HG03108 (cell line): ENCODE results near the gene MS4A2.
"Not testable (repeated sequence)": the region's sequence is repeated elsewhere in the genome, so short reads cannot be mapped to it uniquely, and the experiment has no call there.

Source experiments
- ATAC-seq: cut with Tn5 transposase; IDR thresholded peaks from one replicate; pipeline ENCODE4 v1.9.1; 2021; ENCODE audit warnings: moderate library complexity; ENCODE audit not compliant: unreplicated experiment

MS4A2 gene

DNA sequence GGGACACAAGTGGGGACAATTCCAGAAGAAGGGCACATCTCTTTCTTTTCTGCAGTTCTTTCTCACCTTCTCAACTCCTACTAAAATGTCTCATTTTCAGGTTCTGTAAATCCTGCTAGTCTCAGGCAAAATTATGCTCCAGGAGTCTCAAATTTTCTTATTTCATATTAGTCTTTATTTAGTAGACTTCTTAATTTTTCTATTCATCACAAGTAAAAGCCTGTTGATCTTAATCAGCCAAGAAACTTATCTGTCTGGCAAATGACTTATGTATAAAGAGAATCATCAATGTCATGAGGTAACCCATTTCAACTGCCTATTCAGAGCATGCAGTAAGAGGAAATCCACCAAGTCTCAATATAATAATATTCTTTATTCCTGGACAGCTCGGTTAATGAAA is at the start of gene MS4A2:
Gene MS4A2 (plus strand): TSS at position 301 of the 400 bp plus-strand sequence. CDS start 102 bp downstream, outside the sequence.
- no peak for ATAC-seq

DNA sequence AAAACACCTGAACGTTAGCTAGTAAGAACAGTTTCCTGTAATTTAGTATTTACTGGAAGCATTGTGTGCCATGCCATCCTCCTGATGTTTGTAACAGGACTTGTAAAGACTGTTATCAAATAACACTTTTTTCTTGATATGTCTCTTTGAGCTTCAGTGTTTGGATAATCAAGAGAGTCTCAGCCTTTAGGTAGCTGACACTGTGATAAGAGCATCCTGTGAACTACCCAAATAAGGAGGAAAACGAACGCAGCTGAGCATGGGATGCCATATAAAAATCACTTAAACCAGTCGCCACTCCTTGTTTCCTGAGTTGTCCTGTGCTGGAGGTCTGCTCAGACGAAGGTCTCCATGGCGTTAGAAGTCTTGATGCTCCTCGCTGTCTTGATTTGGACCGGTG is 48.4 kb upstream of the MS4A2 start, which contains the start of gene OOSP2:
Gene OOSP2 (plus strand): TSS at position 301 of the 400 bp plus-strand sequence. CDS start 51 bp downstream, at position 352.
- ATAC-seq = no peak

DNA sequence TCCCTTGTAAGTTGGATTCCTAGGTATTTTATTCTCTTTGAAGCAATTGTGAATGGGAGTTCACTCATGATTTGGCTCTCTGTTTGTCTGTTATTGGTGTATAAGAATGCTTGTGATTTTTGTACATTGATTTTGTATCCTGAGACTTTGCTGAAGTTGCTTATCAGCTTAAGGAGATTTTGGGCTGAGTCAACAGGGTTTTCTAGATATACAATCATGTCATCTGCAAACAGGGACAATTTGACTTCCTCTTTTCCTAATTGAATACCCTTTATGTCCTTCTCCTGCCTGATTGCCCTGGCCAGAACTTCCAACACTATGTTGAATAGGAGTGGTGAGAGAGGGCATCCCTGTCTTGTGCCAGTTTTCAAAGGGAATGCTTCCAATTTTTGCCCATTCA is 38.0 kb upstream of the MS4A2 start:
- ATAC-seq = not testable (repeated sequence)

DNA sequence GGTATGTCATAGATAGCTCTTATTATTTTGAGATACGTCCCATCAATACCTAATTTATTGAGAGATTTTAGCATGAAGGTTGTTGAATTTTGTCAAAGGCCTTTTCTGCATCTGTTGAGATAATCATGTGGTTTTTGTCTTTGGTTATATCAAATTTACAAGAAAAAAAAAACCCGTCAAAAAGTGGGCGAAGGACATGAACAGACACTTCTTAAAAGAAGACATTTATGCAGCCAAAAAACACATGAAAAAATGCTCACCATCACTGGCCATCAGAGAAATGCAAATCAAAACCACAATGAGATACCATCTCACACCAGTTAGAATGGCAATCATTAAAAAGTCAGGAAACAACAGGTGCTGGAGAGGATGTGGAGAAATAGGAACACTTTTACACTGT is 37.6 kb upstream of the MS4A2 start:
- ATAC-seq = not testable (repeated sequence)

DNA sequence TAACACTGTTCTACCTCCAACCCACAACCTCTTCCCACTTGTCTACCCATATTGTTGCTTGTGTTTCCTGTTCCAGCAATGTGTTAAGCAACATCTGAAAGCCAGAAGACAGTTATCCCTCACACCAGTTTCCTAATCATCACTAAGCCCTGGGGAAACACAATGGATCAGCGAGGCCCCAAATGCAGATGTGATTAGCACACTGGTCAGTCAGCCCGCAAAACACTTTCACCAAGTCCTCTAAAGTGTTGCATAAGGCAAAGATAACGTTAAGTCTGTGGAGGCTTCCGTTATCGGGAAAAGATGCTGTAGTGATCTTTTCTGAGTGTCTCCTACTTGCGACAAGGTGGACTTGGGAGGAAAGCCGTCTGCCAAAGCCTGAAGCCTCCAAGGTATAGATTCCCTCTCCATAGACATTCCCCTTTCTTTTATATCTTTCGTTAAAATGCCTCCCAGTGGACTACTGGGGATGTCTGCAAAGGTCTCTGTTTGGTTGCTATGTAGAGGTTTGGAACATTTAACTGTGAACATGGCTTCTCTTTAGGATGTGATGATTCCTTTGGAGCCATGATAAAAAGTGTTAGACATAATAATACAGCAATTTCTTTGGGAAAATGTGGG is 32.0 kb upstream of the MS4A2 start, which contains the start of gene MS4A3:
Gene MS4A3 (plus strand): TSS at position 317 of the 621 bp plus-strand sequence. CDS start 4,496 bp downstream, outside the sequence.
- no peak for ATAC-seq

DNA sequence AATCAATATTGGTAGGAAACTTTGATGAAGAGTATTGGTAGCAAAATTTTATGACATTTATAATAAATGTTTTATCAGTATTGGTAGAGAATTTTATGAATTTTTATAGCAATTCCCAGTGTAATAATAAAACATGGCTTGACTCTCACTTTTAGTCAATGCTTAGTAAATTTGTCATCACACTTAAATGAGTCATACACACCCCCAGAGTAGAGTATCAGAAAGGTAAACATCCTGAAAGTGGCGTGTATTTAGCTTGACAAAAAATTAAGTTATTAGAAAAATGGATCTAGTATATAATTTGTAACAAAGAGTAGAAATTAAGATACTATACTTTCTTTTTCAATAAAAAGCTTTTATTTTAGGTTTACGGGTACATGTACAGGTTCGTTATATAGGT is 29.4 kb upstream of the MS4A2 start:
- no peak for ATAC-seq

DNA sequence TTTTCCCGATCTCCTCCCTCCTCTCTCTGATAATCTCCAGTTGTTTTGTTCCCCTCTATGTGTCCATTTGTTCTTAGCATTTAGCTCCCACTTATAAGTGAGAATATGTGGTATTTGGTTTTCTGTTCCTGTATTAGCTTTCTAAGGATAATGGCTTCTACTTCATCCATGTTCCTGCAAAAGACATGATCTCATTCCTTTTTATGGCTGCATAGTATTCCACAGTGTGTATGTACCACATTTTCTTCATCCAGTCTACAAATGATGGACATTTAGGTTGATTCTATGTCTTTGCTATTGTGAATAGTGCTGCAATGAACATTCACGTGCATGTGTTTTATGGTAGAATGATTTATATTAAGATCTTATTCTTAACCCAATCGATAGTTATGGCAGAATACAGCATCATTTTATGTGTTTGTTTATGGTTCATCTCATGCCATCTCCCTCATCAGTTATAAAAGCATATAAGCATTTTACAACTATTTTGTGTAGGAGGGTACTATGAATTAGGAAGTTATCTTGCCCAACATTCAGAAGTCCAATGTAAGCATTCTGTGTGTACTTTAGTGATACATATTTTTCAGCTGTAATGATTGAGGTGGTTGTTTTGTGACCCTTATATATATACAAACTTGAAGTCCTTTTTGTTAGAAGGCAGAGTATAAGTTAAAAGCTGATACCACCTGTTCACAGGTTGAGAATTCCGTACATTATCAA is 28.8 kb upstream of the MS4A2 start:
- no peak for ATAC-seq

DNA sequence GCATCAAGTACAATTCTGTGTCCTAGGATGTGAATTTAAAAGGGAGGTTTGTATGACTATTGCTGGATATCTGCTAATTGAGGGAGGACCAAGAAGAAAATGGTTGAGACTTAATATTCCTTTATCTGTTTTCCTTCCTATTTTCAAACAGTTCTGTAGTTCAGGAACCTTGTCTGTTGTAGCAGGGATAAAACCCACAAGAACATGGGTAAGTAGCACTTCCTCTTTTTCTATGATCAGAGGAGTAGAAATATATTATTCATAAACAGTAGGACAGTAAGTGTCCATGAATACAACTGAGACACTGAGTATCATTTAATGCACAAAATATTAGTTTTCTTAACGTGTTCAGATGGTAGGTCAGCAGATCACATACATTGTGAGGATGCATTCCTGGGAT is 24.4 kb upstream of the MS4A2 start:
- ATAC-seq = no peak

DNA sequence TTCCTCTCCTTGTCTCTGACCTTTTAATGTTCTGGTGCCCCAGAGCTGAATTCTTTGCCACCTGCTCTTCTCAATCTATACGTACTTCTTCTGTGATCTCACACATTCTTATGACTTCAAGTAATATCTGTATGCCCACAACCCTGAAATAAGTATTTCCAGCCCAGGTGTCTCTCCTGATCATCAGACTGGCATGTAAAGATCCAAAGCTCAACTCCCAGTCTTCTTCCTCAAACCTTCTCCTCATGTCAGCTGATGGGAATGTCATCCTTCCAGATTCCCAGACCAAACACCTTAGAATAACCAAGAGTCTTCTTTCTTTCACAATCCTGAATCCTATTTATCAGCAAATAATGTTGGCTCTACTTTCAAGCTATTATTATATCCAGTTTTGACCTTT is 22.7 kb upstream of the MS4A2 start:
- ATAC-seq = no peak

DNA sequence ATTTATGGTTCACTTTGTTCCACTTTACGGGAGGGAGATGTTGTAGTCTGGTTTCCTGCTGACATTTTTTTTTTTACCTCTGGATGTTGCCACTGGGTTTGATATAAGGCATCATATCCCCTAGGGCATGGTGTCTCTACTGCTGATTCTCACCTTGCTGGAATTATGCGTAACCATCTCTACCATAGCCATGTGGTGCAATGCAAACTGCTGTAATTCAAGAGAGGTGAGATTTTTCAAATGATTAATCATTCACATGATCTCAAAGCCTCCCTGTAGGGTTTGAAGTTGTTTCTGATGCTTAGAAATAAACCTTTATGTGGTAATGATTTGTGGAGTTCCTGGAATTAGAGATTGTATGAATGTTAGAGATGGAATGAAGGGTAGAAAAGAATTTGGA is 19.0 kb upstream of the MS4A2 start:
- no peak for ATAC-seq

DNA sequence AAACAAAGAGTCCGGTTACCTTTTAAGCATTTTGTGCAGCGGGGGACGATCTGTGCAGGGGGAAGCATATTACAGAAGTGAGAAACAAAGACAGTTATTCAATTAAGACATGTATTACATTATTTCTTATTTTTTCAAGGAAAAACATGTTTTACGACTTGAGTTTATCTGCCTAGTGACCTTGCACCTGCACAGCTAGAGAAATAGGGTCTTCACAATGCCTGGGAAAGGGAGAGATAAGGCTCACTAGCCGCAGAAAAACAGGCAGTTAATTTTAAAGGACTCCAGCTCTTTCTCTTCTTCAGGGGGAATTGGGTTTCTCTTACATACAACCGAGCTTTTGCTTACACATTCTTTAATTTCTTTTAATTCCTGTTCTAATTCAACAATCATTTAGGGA is 16.8 kb upstream of the MS4A2 start:
- not testable (repeated sequence) for ATAC-seq

DNA sequence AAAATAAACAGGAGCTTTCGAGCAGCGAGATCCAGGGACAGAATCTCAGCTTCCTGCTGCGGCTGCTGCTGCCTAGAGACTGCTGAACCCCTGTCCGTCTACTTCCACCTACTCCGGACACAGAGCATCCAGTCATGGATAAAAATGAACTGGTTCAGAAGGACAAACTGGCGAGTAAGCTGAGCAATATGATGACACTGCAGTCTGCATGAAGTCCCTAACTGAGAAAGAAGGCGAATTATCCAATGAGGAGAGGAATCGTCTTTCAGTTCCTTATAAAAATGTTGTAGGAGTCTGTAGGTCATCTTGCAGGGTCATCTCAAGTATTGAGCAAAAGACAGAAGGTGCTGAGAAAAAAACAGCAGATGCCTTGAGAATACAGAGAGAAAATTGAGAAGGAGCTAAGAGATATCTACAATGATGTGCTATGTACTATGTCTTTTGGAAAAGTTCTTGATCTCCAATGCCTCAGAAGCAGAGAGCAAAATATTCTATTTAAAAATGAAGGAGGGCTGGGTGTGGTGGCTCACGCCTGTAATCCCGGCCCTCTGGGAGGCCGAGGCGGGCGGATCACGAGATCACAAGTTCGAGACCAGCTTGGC is 11.1 kb upstream of the MS4A2 start:
- ATAC-seq = no peak

DNA sequence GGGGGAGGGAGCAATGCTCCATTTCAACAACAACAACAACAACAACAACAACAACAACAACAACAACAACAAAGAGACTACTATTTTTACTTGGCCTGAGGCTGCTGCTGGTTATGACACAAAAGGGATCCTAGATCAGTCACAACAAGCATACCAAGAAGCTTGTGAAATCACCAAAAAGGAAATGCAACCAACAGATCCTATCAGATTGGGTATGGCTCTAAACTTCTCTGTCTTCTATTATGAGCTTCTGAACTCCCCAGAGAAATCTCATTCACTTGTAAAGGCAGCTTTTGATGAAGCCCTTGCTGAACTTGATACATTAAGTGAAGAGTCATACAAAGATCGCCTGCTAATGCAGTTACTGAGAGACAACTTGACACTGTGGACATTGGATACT is 10.5 kb upstream of the MS4A2 start:
- ATAC-seq = no peak

DNA sequence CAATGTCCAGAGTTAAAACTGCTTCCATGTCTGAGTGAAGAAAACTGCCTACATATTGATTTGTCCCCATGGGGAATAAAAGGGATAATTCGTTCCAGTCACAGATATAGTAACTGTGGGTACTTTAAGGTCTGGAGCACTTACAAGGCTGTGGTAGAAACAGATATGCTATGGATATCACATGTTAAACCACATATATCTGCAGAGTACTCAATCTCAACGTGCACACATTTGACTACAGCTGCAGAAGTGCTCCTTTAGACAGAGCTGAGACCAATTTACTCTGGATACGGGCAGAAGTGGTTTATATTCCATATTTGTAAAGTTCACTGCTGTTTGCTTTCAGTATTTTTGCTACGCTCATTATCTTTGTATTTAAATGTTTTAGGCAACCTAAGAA is 9.7 kb upstream of the MS4A2 start:
- no peak for ATAC-seq

DNA sequence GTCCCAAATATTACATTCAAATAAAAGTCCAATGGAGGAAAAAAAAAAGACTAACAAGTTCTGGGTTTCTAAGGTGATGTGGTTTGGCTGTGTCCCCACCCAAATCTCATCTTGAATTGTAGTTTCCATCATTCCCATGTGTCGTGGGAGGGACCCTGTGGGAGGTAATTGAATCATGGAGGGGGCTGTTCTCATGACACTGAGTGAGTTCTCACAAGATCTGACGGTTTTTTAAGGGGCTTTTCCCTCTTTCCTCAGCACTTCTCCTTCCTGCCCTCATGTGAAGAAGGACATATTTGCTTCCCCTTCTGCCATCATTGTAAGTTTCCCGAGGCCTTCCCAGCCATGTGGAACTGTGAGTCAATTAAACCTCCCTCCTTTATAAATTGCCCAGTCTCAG is 7.9 kb upstream of the MS4A2 start:
- no peak for ATAC-seq

DNA sequence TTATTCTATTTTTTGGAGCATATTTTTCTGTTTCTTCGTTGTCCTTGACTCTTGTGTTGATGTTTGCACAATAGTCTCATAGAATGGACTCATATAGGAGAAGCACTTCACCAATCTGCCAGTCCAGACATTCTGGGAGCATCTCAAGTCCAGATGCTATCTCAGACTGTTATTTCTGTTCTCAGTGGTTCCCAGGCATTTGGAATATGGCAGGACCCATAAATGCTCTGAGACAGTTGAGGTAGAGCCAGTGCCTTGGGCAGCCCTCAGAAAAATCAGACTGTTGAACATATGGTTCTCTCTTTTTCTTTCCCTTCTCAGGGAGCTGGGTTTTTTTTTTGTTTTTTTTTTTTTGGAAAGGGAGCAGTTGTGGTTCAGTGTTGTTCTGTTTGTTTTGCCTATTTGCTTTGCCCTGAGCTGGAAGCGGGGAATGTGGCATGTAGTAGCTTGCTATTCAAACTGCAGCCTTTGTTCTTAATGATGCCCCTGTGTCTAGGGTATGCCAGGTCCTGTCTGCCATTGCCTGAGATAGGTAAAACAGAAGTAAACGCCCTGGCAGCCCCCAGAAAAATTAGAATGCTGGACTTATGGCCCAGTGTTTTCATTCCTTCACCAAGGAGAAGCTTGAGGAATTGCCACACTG is 3.7 kb upstream of the MS4A2 start:
- no peak for ATAC-seq

DNA sequence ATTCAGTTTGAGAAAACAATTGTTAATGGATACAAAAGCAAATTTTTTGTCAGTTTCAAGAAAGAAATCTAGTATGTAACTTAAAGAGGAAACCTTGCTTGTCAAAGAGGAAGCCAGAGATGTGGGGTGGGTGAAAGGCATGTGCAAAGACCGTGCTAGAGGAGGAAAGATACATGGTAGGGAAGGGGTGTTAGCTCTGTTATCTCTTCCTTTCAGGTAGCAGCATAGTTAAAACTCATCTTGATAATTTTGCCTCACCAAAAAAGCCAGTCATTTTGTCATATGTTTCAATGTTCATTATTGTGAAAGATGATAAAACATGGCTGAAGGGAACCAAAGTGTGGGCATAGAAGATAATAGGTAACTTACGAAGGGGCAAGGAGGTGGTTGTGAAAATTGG is 2.6 kb upstream of the MS4A2 start:
- ATAC-seq = no peak

DNA sequence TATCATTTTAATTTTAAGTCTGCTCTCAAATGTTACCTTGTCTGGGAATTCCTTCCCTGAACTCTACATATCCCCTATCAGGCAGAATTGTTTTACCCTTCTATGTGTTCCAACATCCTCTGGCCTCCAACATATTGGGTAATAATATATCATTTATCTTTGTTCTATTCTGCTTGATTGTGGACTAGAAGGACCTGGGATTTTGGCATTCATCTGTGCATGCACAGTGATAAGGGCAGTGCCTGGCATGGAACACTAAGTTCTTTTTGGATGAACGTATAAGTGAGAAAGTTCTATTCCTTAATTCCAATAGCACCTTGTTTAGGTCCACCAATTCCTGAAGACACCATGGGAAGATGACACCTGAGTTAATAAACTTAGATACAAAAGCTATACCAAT is 1.2 kb upstream of the MS4A2 start:
- no peak for ATAC-seq

DNA sequence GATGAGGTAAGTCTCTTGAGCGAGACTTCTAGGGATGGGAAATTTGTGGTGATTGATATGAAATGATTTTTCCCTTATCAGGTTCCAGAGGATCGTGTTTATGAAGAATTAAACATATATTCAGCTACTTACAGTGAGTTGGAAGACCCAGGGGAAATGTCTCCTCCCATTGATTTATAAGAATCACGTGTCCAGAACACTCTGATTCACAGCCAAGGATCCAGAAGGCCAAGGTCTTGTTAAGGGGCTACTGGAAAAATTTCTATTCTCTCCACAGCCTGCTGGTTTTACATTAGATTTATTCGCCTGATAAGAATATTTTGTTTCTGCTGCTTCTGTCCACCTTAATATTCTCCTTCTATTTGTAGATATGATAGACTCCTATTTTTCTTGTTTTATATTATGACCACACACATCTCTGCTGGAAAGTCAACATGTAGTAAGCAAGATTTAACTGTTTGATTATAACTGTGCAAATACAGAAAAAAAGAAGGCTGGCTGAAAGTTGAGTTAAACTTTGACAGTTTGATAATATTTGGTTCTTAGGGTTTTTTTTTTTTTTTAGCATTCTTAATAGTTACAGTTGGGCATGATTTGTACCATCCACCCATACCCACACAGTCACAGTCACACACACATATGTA is 7.1 kb downstream of the MS4A2 start:
- ATAC-seq = no peak

DNA sequence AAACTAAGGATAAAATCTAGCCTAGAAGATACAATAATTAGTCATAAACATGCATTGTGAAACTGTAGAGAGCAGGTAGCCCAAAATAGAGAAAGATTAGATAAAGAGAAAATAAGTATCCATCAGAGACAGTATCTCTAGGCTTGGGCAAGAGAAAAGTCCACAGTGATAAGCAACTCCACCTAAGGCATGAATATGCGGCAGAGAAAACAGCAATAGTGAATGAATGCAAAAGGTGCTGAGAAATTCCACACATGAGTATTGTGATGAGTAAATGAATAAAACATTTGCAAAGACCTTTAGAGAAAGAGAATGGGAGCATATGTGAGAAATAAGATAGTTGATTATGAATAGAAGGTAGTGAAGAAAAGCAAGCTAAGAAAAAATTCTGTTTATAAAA is 8.7 kb downstream of the MS4A2 start:
- no peak for ATAC-seq

DNA sequence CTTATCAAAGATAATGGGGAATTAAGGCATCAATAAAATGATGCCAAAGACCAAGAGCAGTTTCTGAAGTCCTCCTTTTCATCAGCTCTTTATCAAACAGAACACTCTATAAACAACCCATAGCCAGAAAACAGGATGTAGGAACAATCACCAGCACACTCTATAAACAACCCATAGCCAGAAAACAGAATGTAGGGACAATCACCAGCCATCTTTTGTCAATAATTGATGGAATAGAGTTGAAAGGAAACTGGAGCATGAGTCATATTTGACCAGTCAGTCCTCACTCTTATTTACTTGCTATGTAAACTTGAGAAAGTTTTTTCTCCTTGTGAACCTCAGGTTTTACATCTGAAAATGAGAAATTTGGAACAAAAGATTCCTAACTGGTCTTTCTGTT is 10.0 kb downstream of the MS4A2 start:
- peak; percentile 64 for ATAC-seq
